A549 (cell line): ENCODE measurements around the gene TRPV2. TPM values are rescaled to one million over a fixed set of nuclear protein-coding genes. Genes with fewer than 3 reads are reported as not detected.

Experiments
- ATAC-seq, 2 experiments: fragments of 200-7000 bp in 1 of 2; fragments of >200 bp in 1 of 2; cut with Nextera tagmentation in 1 of 2; cut with Tn5 transposase in 1 of 2; 3 replicates each; pipeline versions ENCODE4 v1.8.0 to v1.9.1; 2018 to 2020; ENCODE audit warnings: mild to moderate bottlenecking in 1 of 2, moderate library complexity in 1 of 2
- CTCF ChIA-PET: fragments of 300-600 bp; sonication (Branson Sonifier 250); formaldehyde crosslinking; extraction: SDS; loops from one replicate; lab custom pipeline; 2021; ENCODE audit warnings: antibody characterized with exemption, inconsistent platforms; lab: Yijun Ruan, JAX
- POLR2A ChIA-PET: fragments of 350-600 bp; formaldehyde crosslinking; extraction: SDS; loops from one replicate; lab custom pipeline; 2021; ENCODE audit warnings: antibody characterized with exemption, inconsistent platforms; lab: Yijun Ruan, JAX
- DNase-seq, 2 experiments: peaks; one replicate each; pipeline versions ENCODE4 v3.0.0 to v3.0.0-alpha.2; 2011 to 2016; ENCODE audit warnings: low read depth in 1 of 2, low spot score in 1 of 2
- FAIRE-seq: peaks from 2 replicates; lab custom pipeline; 2011; peaks lifted over from hg19 to GRCh38; lab: Jason Lieb, UNC
- H3K27ac ChIP-seq, 2 experiments: fragments of >200 bp; sonication (Bioruptor Twin); formaldehyde crosslinking; 3 replicates each; pipeline ENCODE4 v1.5.1; 2016 to 2017
- H3K4me1 ChIP-seq: fragments of >200 bp; sonication (Bioruptor Twin); formaldehyde crosslinking; 3 replicates; pipeline ENCODE4 v1.6.1; 2016
- H3K4me2 ChIP-seq: fragments of >200 bp; sonication (Bioruptor Twin); formaldehyde crosslinking; 3 replicates; pipeline ENCODE4 v1.6.1; 2016
- H3K4me3 ChIP-seq: fragments of >200 bp; sonication (Bioruptor Twin); formaldehyde crosslinking; 3 replicates; pipeline ENCODE4 v1.5.1; 2016
- H3K9me3 ChIP-seq: fragments of >200 bp; sonication (Bioruptor Twin); formaldehyde crosslinking; 3 replicates; pipeline ENCODE4 v1.6.1; 2016
- ATOH8 ChIP-seq: fragments of 250-450 bp; sonication (Bioruptor Pico); IDR thresholded peaks from 2 replicates; pipeline ENCODE4 v1.5.0; 2020; ENCODE audit warnings: low read depth, mild to moderate bottlenecking, moderate library complexity
- CBX2 ChIP-seq: fragments of 200-600 bp; sonication (generic); IDR thresholded peaks from 2 replicates; pipeline ENCODE4 v1.6.1; 2016; ENCODE audit warnings: low read depth, mild to moderate bottlenecking, borderline replicate concordance
- CEBPB ChIP-seq, 2 experiments: fragments of >200 bp in 1 of 2; sonication (Bioruptor Twin) in 1 of 2; formaldehyde crosslinking in 1 of 2; IDR thresholded peaks; 2 replicates each; pipeline ENCODE4 v1.6.1; 2012 to 2016
- CHD2 ChIP-seq: fragments of 150-350 bp; IDR thresholded peaks from 2 replicates; pipeline ENCODE4 v1.6.1; 2014; ENCODE audit warnings: low read length; ENCODE audit not compliant: partially characterized antibody
- EHF ChIP-seq: fragments of 250-450 bp; sonication (Bioruptor Pico); IDR thresholded peaks from 2 replicates; pipeline ENCODE4 v1.5.0; 2020; ENCODE audit warnings: mild to moderate bottlenecking
- EHMT2 ChIP-seq: fragments of 200-600 bp; sonication (generic); IDR thresholded peaks from 2 replicates; pipeline ENCODE4 v1.6.1; 2016; ENCODE audit warnings: antibody characterized with exemption, low read depth, mild to moderate bottlenecking, moderate library complexity
- EP300 ChIP-seq, 2 experiments: fragments of >200 bp; sonication (Bioruptor Twin); formaldehyde crosslinking; IDR thresholded peaks; 2 replicates in 1 of 2; 3 replicates in 1 of 2; pipeline ENCODE4 v1.6.1; 2016 to 2017
- FOSB ChIP-seq: fragments of 250-450 bp; sonication (Bioruptor Pico); IDR thresholded peaks from 2 replicates; pipeline ENCODE4 v1.5.0; 2020; ENCODE audit warnings: mild to moderate bottlenecking, moderate library complexity
- FOSL2 ChIP-seq, 2 experiments: fragments of 450-650 bp in 1 of 2; fragments of >200 bp in 1 of 2; sonication (Bioruptor Twin) in 1 of 2; formaldehyde crosslinking; IDR thresholded peaks; 2 replicates each; pipeline versions ENCODE4 v1.5.0 to v1.6.1; 2016 to 2020; ENCODE audit warnings: mild to moderate bottlenecking in 1 of 2, moderate library complexity in 1 of 2
- GATA3 ChIP-seq: IDR thresholded peaks from 2 replicates; pipeline ENCODE4 v1.6.1; 2012; ENCODE audit warnings: borderline replicate concordance
- HEYL ChIP-seq: fragments of 250-450 bp; sonication (Bioruptor Pico); IDR thresholded peaks from 2 replicates; pipeline ENCODE4 v1.8.0; 2021; ENCODE audit warnings: mild to moderate bottlenecking, moderate library complexity
- HMGXB4 ChIP-seq: fragments of 250-450 bp; sonication (Bioruptor Pico); IDR thresholded peaks from 2 replicates; pipeline ENCODE4 v1.5.0; 2021; ENCODE audit warnings: mild to moderate bottlenecking, moderate library complexity, borderline replicate concordance
- HOXA7 ChIP-seq: fragments of 250-450 bp; sonication (Bioruptor Pico); IDR thresholded peaks from 2 replicates; pipeline ENCODE4 v1.5.0; 2020; ENCODE audit warnings: mild to moderate bottlenecking, moderate library complexity
- HOXB13 ChIP-seq: fragments of 250-450 bp; sonication (Bioruptor Pico); IDR thresholded peaks from 2 replicates; pipeline ENCODE4 v1.5.0; 2020; ENCODE audit warnings: low read depth, mild to moderate bottlenecking, moderate library complexity
- JUN ChIP-seq, 2 experiments: fragments of >200 bp; sonication (Bioruptor Twin); formaldehyde crosslinking; IDR thresholded peaks; 2 replicates in 1 of 2; 3 replicates in 1 of 2; pipeline ENCODE4 v1.6.1; 2016 to 2017
- JUNB ChIP-seq: fragments of >200 bp; sonication (Bioruptor Twin); formaldehyde crosslinking; IDR thresholded peaks from 2 replicates; pipeline ENCODE4 v1.6.1; 2016
- MAFK ChIP-seq: fragments of 450-650 bp; IDR thresholded peaks from 2 replicates; pipeline ENCODE4 v1.6.1; 2014; ENCODE audit not compliant: partially characterized antibody
- MAZ ChIP-seq: fragments of 150-350 bp; IDR thresholded peaks from 2 replicates; pipeline ENCODE4 v1.6.1; 2014; ENCODE audit warnings: antibody characterized with exemption, low read depth, low read length, borderline replicate concordance
- MYC ChIP-seq: IDR thresholded peaks from 2 replicates; pipeline ENCODE4 v1.6.1; 2012; ENCODE audit warnings: mild to moderate bottlenecking, inconsistent platforms, low read length, improper control_type of control experiment, borderline replicate concordance
- NFE2L2 ChIP-seq: fragments of 150-350 bp; conservative IDR thresholded peaks from 2 replicates; pipeline ENCODE4 v1.6.1; 2014; ENCODE audit warnings: low read length
- PBX3 ChIP-seq: IDR thresholded peaks from 2 replicates; pipeline ENCODE4 v1.6.1; 2012
- POLR2A ChIP-seq: IDR thresholded peaks from 2 replicates; pipeline ENCODE4 v1.6.1; 2012; ENCODE audit warnings: mild to moderate bottlenecking, low read length
- POLR2AphosphoS2 ChIP-seq: conservative IDR thresholded peaks from 2 replicates; pipeline ENCODE4 v1.6.1; 2012; ENCODE audit warnings: low read length, improper control_type of control experiment, inconsistent platforms
- RAD21 ChIP-seq, 2 experiments: fragments of >200 bp in 1 of 2; sonication (Bioruptor Twin) in 1 of 2; formaldehyde crosslinking in 1 of 2; IDR thresholded peaks in 1 of 2; conservative IDR thresholded peaks in 1 of 2; 2 replicates in 1 of 2; 3 replicates in 1 of 2; pipeline ENCODE4 v1.6.1; 2012 to 2018; ENCODE audit warnings: inconsistent platforms in 1 of 2
- RARB ChIP-seq: fragments of 250-450 bp; sonication (Bioruptor Pico); IDR thresholded peaks from 2 replicates; pipeline ENCODE4 v1.8.0; 2021; ENCODE audit warnings: mild to moderate bottlenecking, moderate library complexity
- SREBF2 ChIP-seq: fragments of 450-650 bp; IDR thresholded peaks from 2 replicates; pipeline ENCODE4 v1.6.1; 2014; ENCODE audit warnings: mild to moderate bottlenecking, moderate library complexity
- TFCP2L1 ChIP-seq: fragments of 250-450 bp; sonication (Bioruptor Pico); IDR thresholded peaks from 2 replicates; pipeline ENCODE4 v1.5.0; 2021; ENCODE audit warnings: mild to moderate bottlenecking
- ZC3H11A ChIP-seq: fragments of 450-650 bp; IDR thresholded peaks from 2 replicates; pipeline ENCODE4 v1.6.1; 2014; ENCODE audit warnings: antibody characterized with exemption, mild to moderate bottlenecking
- ZFP36 ChIP-seq: fragments of 450-650 bp; IDR thresholded peaks from 2 replicates; pipeline ENCODE4 v1.6.1; 2014; ENCODE audit warnings: borderline replicate concordance; ENCODE audit not compliant: partially characterized antibody
- ZNF302 ChIP-seq: fragments of 250-450 bp; sonication (Bioruptor Pico); IDR thresholded peaks from 2 replicates; pipeline ENCODE4 v1.9.0; 2021; ENCODE audit warnings: inconsistent platforms, mild to moderate bottlenecking, moderate library complexity
- ZSCAN20 ChIP-seq: fragments of 250-450 bp; sonication (Bioruptor Pico); IDR thresholded peaks from 2 replicates; pipeline ENCODE4 v1.8.0; 2022; ENCODE audit warnings: mild to moderate bottlenecking, moderate library complexity
- WGBS: methylation state at CpG from one replicate; pipeline ENCODE4 v1.1.6; 2017; ENCODE audit errors: missing lambda C conversion rate; 5-methylcytosine and 5-hydroxymethylcytosine counted together
- polyA plus RNA-seq, 4 experiments: library from polyadenylated mRNA; depleted of rRNA in 3 of 4; stranded (reverse); fragments of >200 nt; fragmentation: RNase III in 1 of 4; extraction: RNeasy Plus Mini Kit Qiagen cat#74134 plus additional on column Dnase treatment in 1 of 4; gene quantifications; 2 replicates in 3 of 4; 3 replicates in 1 of 4; pipeline ENCODE4 v1.2.3, GENCODE V29; 2011 to 2017
- TF ChIP-seq, protein P1 (sequence below): fragments of >200 bp; sonication (Bioruptor Twin); formaldehyde crosslinking; IDR thresholded peaks from 2 replicates; pipeline ENCODE4 v1.6.1; 2016

The TRPV2 gene
- polyA plus RNA-seq, 2 of the 4 experiments (the other 2 are of a cell fraction), result 0.31 to 0.61 TPM

GRCh38 chr17:16443511-16444257 lies 28.3 kb downstream of the TRPV2 start:
- Histone ChIP-seq H3K9me3 (no peaks in the 10 kb centered on the region), H3K4me3 (no peak overlapping the region), H3K4me2 (peak overlapping the region; percentile 75), H3K27ac (peak overlapping the region in 1 of 2 experiments; percentile 99; a peak in 3 of 6 replicates), H3K4me1 (peaks cover 48% of the 10 kb centered on the region)
- ChIA-PET CTCF (interaction anchor here (0.9 to 29.8 kb wide), 8 partner anchors 10 to 80 kb away, joined by 3 to 589 read pairs (median 6); no protein-coding TSS in a partner anchor), POLR2A (interaction anchor here (0.7 to 2.0 kb wide), 3 partner anchors 12 to 158 kb away, joined by 3 to 11 read pairs (median 6); partner anchors contain the start of gene UBB)
- ATAC-seq (peak in 1 of 2 experiments; percentile 10; a peak in 3 of 6 replicates), DNase-seq (no peak), FAIRE-seq (no peak)
- 87% methylated on average over 27 of the region's 27 CpGs for WGBS
- TF ChIP-seq POLR2AphosphoS2 (peak; percentile 9; the same call in 1 of the 2 replicates), TFCP2L1 (CRISPR knock-in tag) (peak; percentile 94), ATOH8 (CRISPR knock-in tag) (0 out of 2 replicates have a peak, but pooled peaks have one; percentile 23), JUN (IDR thresholded peaks at IDR 0.05) (peak in 1 of 2 experiments; percentile 25; a peak in 1 of 5 replicates), POLR2A (peak; percentile 19; the same call in 1 of the 2 replicates), ZC3H11A (no peak), EP300 (IDR thresholded peaks at IDR 0.05) (no peak; a peak in 1 of 5 replicates), PBX3 (0 out of 2 replicates have a peak, but pooled peaks have one; percentile 35), ZNF302 (no peak), ZFP36 (no peak), HOXB13 (CRISPR knock-in tag) (no peak), MAFK (no peak), RARB (CRISPR knock-in tag) (peak; percentile 27), FOSB (CRISPR knock-in tag) (0 out of 2 replicates have a peak, but pooled peaks have one; percentile 45), FOSL2 (IDR thresholded peaks at IDR 0.05) (no peak), FOSL2 (CRISPR knock-in tag; IDR thresholded peaks at IDR 0.05) (0 out of 2 replicates have a peak, but pooled peaks have one; percentile 8), MAZ (no peak), CBX2 (no peak)
- TF ChIP-seq, protein P1, sequence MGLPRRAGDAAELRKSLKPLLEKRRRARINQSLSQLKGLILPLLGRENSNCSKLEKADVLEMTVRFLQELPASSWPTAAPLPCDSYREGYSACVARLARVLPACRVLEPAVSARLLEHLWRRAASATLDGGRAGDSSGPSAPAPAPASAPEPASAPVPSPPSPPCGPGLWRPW, result no peak

GRCh38 chr17:16444258-16444886 lies 29.0 kb downstream of the TRPV2 start:
- 91% methylated on average over 5 of the region's 6 CpGs for WGBS
- TF ChIP-seq HOXB13 (CRISPR knock-in tag), result no peak
- TF ChIP-seq CEBPB (IDR thresholded peaks at IDR 0.05), result no peak
- no peak for TF ChIP-seq HMGXB4 (CRISPR knock-in tag)
- TF ChIP-seq FOSL2 (IDR thresholded peaks at IDR 0.05), result no peak
- TF ChIP-seq FOSL2 (CRISPR knock-in tag; IDR thresholded peaks at IDR 0.05), result no peak
- TF ChIP-seq ZSCAN20 (CRISPR knock-in tag), result no peak
- TF ChIP-seq SREBF2, result no peak
- TF ChIP-seq MYC, result no peak
- TF ChIP-seq EHF, result no peak
- no peak for TF ChIP-seq EHMT2
- no peak for TF ChIP-seq JUNB
- no peak for TF ChIP-seq NFE2L2
- TF ChIP-seq POLR2AphosphoS2, result peak; percentile 80
- no peak for TF ChIP-seq TFCP2L1 (CRISPR knock-in tag)
- peak; percentile 16; the same call in 1 of the 2 replicates for TF ChIP-seq HOXA7 (CRISPR knock-in tag)
- no peak for TF ChIP-seq HEYL
- no peak for TF ChIP-seq RAD21 (conservative IDR thresholded peaks at IDR 0.05 in 1 of 2, IDR thresholded peaks at IDR 0.05 in 1 of 2)
- no peak for TF ChIP-seq GATA3
- TF ChIP-seq FOSB (CRISPR knock-in tag), result no peak
- TF ChIP-seq CHD2, result no peak

More at GRCh38 chr17:16444258-16444886, 29.0 kb downstream of the TRPV2 start:
- Histone ChIP-seq H3K9me3 (no peaks in the 10 kb centered on the region), H3K4me1 (peaks cover 48% of the 10 kb centered on the region), H3K27ac (peak overlapping the region in 1 of 2 experiments; percentile 99; a peak in 3 of 6 replicates), H3K4me3 (no peak overlapping the region), H3K4me2 (no peak overlapping the region)
- no peak for FAIRE-seq
- ATAC-seq, result peak; percentile 19 to 28; a peak in 4 of 6 replicates
- ChIA-PET CTCF (interaction anchor here (1.2 to 29.8 kb wide), 6 partner anchors 9 to 81 kb away, joined by 3 to 589 read pairs (median 8); no protein-coding TSS in a partner anchor), POLR2A (interaction anchor here (0.7 to 2.0 kb wide), 4 partner anchors 13 to 159 kb away, joined by 3 to 11 read pairs (median 4); partner anchors contain the start of genes CENPV and UBB)
- DNase-seq, result peak in 1 of 2 experiments; percentile 37
